ENCODE results near the gene AGAP2. TPM values are rescaled to one million over a fixed set of nuclear protein-coding genes. Genes with fewer than 3 reads are reported as not detected.
A peak's percentile ranks its signal among the peaks of the same experiment; 100 is the strongest.

AGAP2 gene
- total RNA-seq, 4 donors from 2014 or later = 1.2 to 125 (median 5.6) TPM

- H3K4me3 ChIP-seq = peak overlapping the region in 2 of 4 donors; percentile 23 to 35
- in situ Hi-C loops (cut with MboI; ENCODE audit: low pct_ligation_motif_present in 1 of 4, low pct_unique_long_range_greater_than_20kb in 1 of 4, low sequenced_read_pairs in 3 of 4) = no loop called here
- H3K9me3 ChIP-seq = no peaks in the 10 kb centered on the region
- TF ChIP-seq POLR2AphosphoS5 (IDR thresholded peaks at IDR 0.05) (no peak), CTCF (IDR thresholded peaks at IDR 0.05) (peak in 1 of 5 experiments; percentile 12), EP300 (IDR thresholded peaks at IDR 0.05; ENCODE audit: low read depth) (no peak), POLR2A (IDR thresholded peaks at IDR 0.05) (no peak)
- no peak overlapping the region for H3K27ac ChIP-seq
- 43% methylated on average over 82 of the region's 110 CpGs; no CpG with 5 or more reads in 1 of the 2 donors for WGBS, 2 donors (ENCODE audit: low coverage in 1 of 2)
- no peaks in the 10 kb centered on the region for H3K36me3 ChIP-seq
- no peak for DNase-seq
- intact Hi-C loops (cut with DNase I; ENCODE audit: low total_unique reads) = no loop called here
- peaks cover 74% of the 10 kb centered on the region for H3K27me3 ChIP-seq
- peaks cover 20 to 40% (median 26%) of the 10 kb centered on the region in 4 donors for H3K4me1 ChIP-seq
Observed at GRCh38 chr12:57737467-57738460, 778 bp downstream of the AGAP2 start.

- H3K4me3 ChIP-seq = peak overlapping the region in 2 of 4 donors; percentile 23 to 35
- in situ Hi-C loops (cut with MboI; ENCODE audit: low pct_ligation_motif_present in 1 of 4, low pct_unique_long_range_greater_than_20kb in 1 of 4, low sequenced_read_pairs in 3 of 4) (no loop called here), intact Hi-C loops (cut with DNase I; ENCODE audit: low total_unique reads) (no loop called here)
- peaks cover 81% of the 10 kb centered on the region for H3K27me3 ChIP-seq
- H3K4me1 ChIP-seq = peaks cover 20 to 36% (median 26%) of the 10 kb centered on the region in 4 donors
- no peak for TF ChIP-seq POLR2A (IDR thresholded peaks at IDR 0.05)
- TF ChIP-seq POLR2AphosphoS5 (IDR thresholded peaks at IDR 0.05) = no peak
- no peak for TF ChIP-seq CTCF (IDR thresholded peaks at IDR 0.05)
- TF ChIP-seq EP300 (IDR thresholded peaks at IDR 0.05; ENCODE audit: low read depth) = no peak
- no peaks in the 10 kb centered on the region for H3K9me3 ChIP-seq
- DNase-seq = no peak
- no peaks in the 10 kb centered on the region for H3K36me3 ChIP-seq
- 38% methylated on average over 25 of the region's 31 CpGs; no CpG with 5 or more reads in 1 of the 2 donors for WGBS, 2 donors (ENCODE audit: low coverage in 1 of 2)
- no peak overlapping the region for H3K27ac ChIP-seq
Observed at GRCh38 chr12:57736741-57737466, 1.6 kb downstream of the AGAP2 start.

- Histone ChIP-seq H3K9me3 (no peaks in the 10 kb centered on the region), H3K4me3 (no peak overlapping the region), H3K36me3 (no peaks in the 10 kb centered on the region), H3K4me1 (peaks cover 20 to 36% (median 26%) of the 10 kb centered on the region in 4 donors), H3K27ac (no peak overlapping the region), H3K27me3 (peaks cover 88% of the 10 kb centered on the region)
- in situ Hi-C loops (cut with MboI; ENCODE audit: low pct_ligation_motif_present in 1 of 4, low pct_unique_long_range_greater_than_20kb in 1 of 4, low sequenced_read_pairs in 3 of 4) (no loop called here), intact Hi-C loops (cut with DNase I; ENCODE audit: low total_unique reads) (no loop called here)
- DNase-seq = no peak
- WGBS, 2 donors (ENCODE audit: low coverage in 1 of 2) = 24 to 35% methylated on average over 15 to 49 of the region's 49 CpGs
- no peak for TF ChIP-seq POLR2AphosphoS5 (IDR thresholded peaks at IDR 0.05)
- no peak for TF ChIP-seq CTCF (IDR thresholded peaks at IDR 0.05)
Observed at GRCh38 chr12:57735952-57736740, 2.4 kb downstream of the AGAP2 start.

Measured in transverse colon (tissue), 4 donors.